Breast epithelium (tissue), 4 donors: ENCODE data around the gene WSB1. TPM values are rescaled to one million over a fixed set of nuclear protein-coding genes. Genes with fewer than 3 reads are reported as not detected.

ENCODE experiments used
- DNase-seq, 2 donors: peaks; one replicate each; pipeline ENCODE4 v3.0.0-alpha.2; 2019; ENCODE audit warnings: low spot score in 2 of 2
- H3K27ac ChIP-seq, 2 donors: fragments of 200-600 bp; sonication (generic) in 1 of 2; one replicate each; pipeline ENCODE4 v1.5.1; 2016 to 2019; ENCODE audit warnings: mild to moderate bottlenecking in 1 of 2
- H3K27me3 ChIP-seq, 2 donors: fragments of 200-600 bp; sonication (generic) in 1 of 2; one replicate each; pipeline versions ENCODE4 v1.5.1 to v1.6.0; 2017 to 2019; ENCODE audit warnings: control low read depth in 1 of 2, mild to moderate bottlenecking in 1 of 2
- H3K36me3 ChIP-seq: fragments of 200-600 bp; one replicate; pipeline ENCODE4 v1.5.1; 2019
- H3K4me1 ChIP-seq, 2 donors: fragments of 200-600 bp; sonication (generic); one replicate each; pipeline ENCODE4 v1.5.1; 2016 to 2019; ENCODE audit warnings: control low read depth in 1 of 2
- H3K4me3 ChIP-seq, 3 donors: fragments of 200-600 bp; sonication (generic); 1 replicate in 2 of 3; 2 replicates in 1 of 3; pipeline ENCODE4 v1.5.1; 2016 to 2019; ENCODE audit warnings: mild to moderate bottlenecking in 3 of 3, moderate library complexity in 2 of 3
- H3K9me3 ChIP-seq, 2 donors: fragments of 200-600 bp; sonication (generic) in 1 of 2; one replicate each; pipeline ENCODE4 v1.5.1; 2016 to 2019; ENCODE audit warnings: control low read depth in 1 of 2
- CTCF ChIP-seq, 3 donors: fragments of 450-650 bp; IDR thresholded peaks; one replicate each; pipeline ENCODE4 v1.5.1; 2016 to 2017; ENCODE audit warnings: antibody characterized with exemption in 3 of 3, mild to moderate bottlenecking in 3 of 3, moderate library complexity in 3 of 3
- POLR2A ChIP-seq: fragments of 450-650 bp; IDR thresholded peaks from one replicate; pipeline ENCODE4 v1.6.1; 2016; ENCODE audit warnings: antibody characterized with exemption, mild to moderate bottlenecking, moderate library complexity
- POLR2AphosphoS5 ChIP-seq, 3 donors: sonication (generic); formaldehyde crosslinking; IDR thresholded peaks; one replicate each; pipeline ENCODE4 v1.6.1; 2017; ENCODE audit warnings: antibody characterized with exemption in 3 of 3
- intact Hi-C: fragments of 100-400 bp; cut with DNase I; formaldehyde crosslinking; loops from one replicate; pipeline ENCODE4 v1.15.1; 2023; ENCODE audit warnings: low total_unique reads
- total RNA-seq, 3 donors: library from RNA; depleted of rRNA; stranded (reverse); fragments of >200 nt; gene quantifications; one replicate each; pipeline ENCODE4 v1.1.0, GENCODE V29; 2016

Gene WSB1
- total RNA-seq, 3 donors from 2014 or later = 90.6 to 219 (median 160) TPM

- Histone ChIP-seq H3K9me3 (no peaks in the 10 kb centered on the region), H3K4me3 (peak overlapping the region in 2 of 3 donors; percentile 75 to 89), H3K27ac (peak overlapping the region; percentile 96 to 97), H3K4me1 (no peaks in the 10 kb centered on the region), H3K27me3 (no peaks in the 10 kb centered on the region), H3K36me3 (no peaks in the 10 kb centered on the region)
- TF ChIP-seq POLR2A (no peak), POLR2AphosphoS5 (IDR thresholded peaks at IDR 0.05) (no peak), CTCF (IDR thresholded peaks at IDR 0.05) (no peak)
- DNase-seq = no peak
- intact Hi-C loops = loop anchor here (5.0 kb wide), 1 partner anchor 248 kb away; no protein-coding TSS in a partner anchor
These were observed 60.7 kb downstream of the WSB1 start for GRCh38 chr17:27354491-27355081.

GRCh38 chr17:27355419-27355818, 61.5 kb downstream of the WSB1 start:
- H3K9me3 ChIP-seq = no peaks in the 10 kb centered on the region
- TF ChIP-seq POLR2A = no peak
- H3K4me3 ChIP-seq = no peak overlapping the region
- H3K27ac ChIP-seq = no peak overlapping the region
- H3K4me1 ChIP-seq = no peaks in the 10 kb centered on the region
- H3K36me3 ChIP-seq = no peaks in the 10 kb centered on the region
- DNase-seq = no peak
- H3K27me3 ChIP-seq = no peaks in the 10 kb centered on the region
- intact Hi-C loops = no loop called here

- intact Hi-C loops = no loop called here
- TF ChIP-seq POLR2AphosphoS5 (IDR thresholded peaks at IDR 0.05) (no peak), CTCF (IDR thresholded peaks at IDR 0.05) (no peak), POLR2A (no peak)
- Histone ChIP-seq H3K36me3 (no peaks in the 10 kb centered on the region), H3K4me3 (no peak overlapping the region), H3K27ac (no peak overlapping the region), H3K9me3 (no peaks in the 10 kb centered on the region), H3K4me1 (no peaks in the 10 kb centered on the region), H3K27me3 (no peaks in the 10 kb centered on the region)
- DNase-seq = no peak
These were observed 62.3 kb downstream of the WSB1 start for GRCh38 chr17:27356091-27356705.

- H3K4me3 ChIP-seq = no peak overlapping the region
- no peaks in the 10 kb centered on the region for H3K36me3 ChIP-seq
- DNase-seq = no peak
- no peak overlapping the region for H3K27ac ChIP-seq
- intact Hi-C loops = no loop called here
- TF ChIP-seq CTCF (IDR thresholded peaks at IDR 0.05) (no peak), POLR2A (no peak), POLR2AphosphoS5 (IDR thresholded peaks at IDR 0.05) (no peak)
- no peaks in the 10 kb centered on the region for H3K27me3 ChIP-seq
- H3K9me3 ChIP-seq = no peaks in the 10 kb centered on the region
- H3K4me1 ChIP-seq = no peaks in the 10 kb centered on the region
These were observed 63.3 kb downstream of the WSB1 start for GRCh38 chr17:27357236-27357635.

GRCh38 chr17:27360507-27360906, 66.6 kb downstream of the WSB1 start:
- no peaks in the 10 kb centered on the region for H3K4me1 ChIP-seq
- H3K36me3 ChIP-seq = no peaks in the 10 kb centered on the region
- H3K9me3 ChIP-seq = no peaks in the 10 kb centered on the region
- no peak overlapping the region for H3K27ac ChIP-seq
- no peak for DNase-seq
- H3K4me3 ChIP-seq = no peak overlapping the region
- no peaks in the 10 kb centered on the region for H3K27me3 ChIP-seq
- TF ChIP-seq POLR2AphosphoS5 (IDR thresholded peaks at IDR 0.05) (no peak), CTCF (IDR thresholded peaks at IDR 0.05) (no peak), POLR2A (no peak)
- intact Hi-C loops = loop anchor here (10.0 kb wide), 1 partner anchor 774 kb away; no protein-coding TSS in a partner anchor
